Kidney (tissue), 14 donors: Measurements from ENCODE around the gene LUZP1. TPM values are rescaled to one million over a fixed set of nuclear protein-coding genes. Genes with fewer than 3 reads are reported as not detected.

Experiments used
- DNase-seq, 5 donors: peaks; one replicate each; pipeline ENCODE4 v3.0.0-alpha.2; 2013 to 2020
- FAIRE-seq: peaks from 2 replicates; lab custom pipeline; 2012; peaks lifted over from hg19 to GRCh38; lab: Jason Lieb, UNC
- H3K27ac ChIP-seq, 2 donors: one replicate each; pipeline ENCODE4 v1.7.0; 2013; ENCODE audit warnings: low read depth in 2 of 2, low read length in 2 of 2, inconsistent platforms in 1 of 2
- H3K27me3 ChIP-seq: one replicate; pipeline ENCODE4 v1.7.1; 2013; ENCODE audit warnings: low read length, inconsistent platforms; ENCODE audit not compliant: control insufficient read depth, insufficient read depth
- H3K36me3 ChIP-seq, 3 donors: one replicate each; pipeline versions ENCODE4 v1.7.0 to v1.7.1; 2013; ENCODE audit warnings: low read length in 3 of 3, control low read depth in 1 of 3, inconsistent platforms in 1 of 3; ENCODE audit not compliant: insufficient read depth in 3 of 3, control insufficient read depth in 2 of 3
- H3K4me1 ChIP-seq, 3 donors: one replicate each; pipeline versions ENCODE4 v1.7.0 to v1.7.1; 2013; ENCODE audit warnings: low read length in 3 of 3, inconsistent platforms in 1 of 3, low read depth in 1 of 3; ENCODE audit not compliant: control insufficient read depth in 2 of 3, insufficient read depth in 2 of 3
- H3K4me3 ChIP-seq, 3 donors: one replicate each; pipeline versions ENCODE4 v1.7.0 to v1.8.1; 2013; ENCODE audit warnings: low read length in 3 of 3, control low read depth in 1 of 3, inconsistent platforms in 1 of 3
- H3K9ac ChIP-seq, 3 donors: one replicate each; pipeline versions ENCODE4 v1.7.0 to v1.7.1; 2013; ENCODE audit warnings: low read length in 3 of 3, control low read depth in 1 of 3, inconsistent platforms in 1 of 3
- H3K9me3 ChIP-seq, 3 donors: one replicate each; pipeline versions ENCODE4 v1.7.0 to v1.7.1; 2013; ENCODE audit warnings: low read length in 3 of 3, control low read depth in 1 of 3, inconsistent platforms in 1 of 3; ENCODE audit not compliant: control insufficient read depth in 2 of 3, insufficient read depth in 1 of 3
- intact Hi-C: fragments of 100-400 bp; cut with DNase I; formaldehyde crosslinking; loops from one replicate; pipeline ENCODE4 v1.11.1; 2022
- polyA plus RNA-seq: library from polyadenylated mRNA; stranded (reverse); fragments of 350-450 nt; fragmentation: Illumina TruSeq; extraction: RNeasy Lipid Tissue Mini Kit (QIAGEN cat#74804); gene quantifications from one replicate; pipeline ENCODE4 v1.2.3, GENCODE V29; 2014; ENCODE audit warnings: low read depth, low replicate concordance; ENCODE audit not compliant: insufficient read depth
- total RNA-seq: library from RNA; stranded (reverse); fragmentation: NEBNext Ultra II Directional; extraction: Animal tissue kit (Norgen Biotek cat#: 25700); gene quantifications from one replicate; pipeline ENCODE4 v1.2.1, GENCODE V29; 2021
- TF ChIP-seq, protein P1 (sequence below): IDR thresholded peaks from 3 replicates; pipeline ENCODE4 v1.5.1; 2012; ENCODE audit warnings: mild to moderate bottlenecking, moderate library complexity, borderline replicate concordance; ENCODE audit not compliant: insufficient read depth; ENCODE audit errors: extremely low read depth
- donor health status: control.
- donor health status: control.
- donor health status: control.
- donor health status: control.
- donor health status: control.
- donor health status: DM: yes; HTN: yes; CAD: no.
- donor health status: Normal renal cell carcinoma (clear cell type).

LUZP1 gene
- total and polyA plus RNA-seq, 2 donors from 2014 or later, result 6.7 to 39.0 TPM

DNA sequence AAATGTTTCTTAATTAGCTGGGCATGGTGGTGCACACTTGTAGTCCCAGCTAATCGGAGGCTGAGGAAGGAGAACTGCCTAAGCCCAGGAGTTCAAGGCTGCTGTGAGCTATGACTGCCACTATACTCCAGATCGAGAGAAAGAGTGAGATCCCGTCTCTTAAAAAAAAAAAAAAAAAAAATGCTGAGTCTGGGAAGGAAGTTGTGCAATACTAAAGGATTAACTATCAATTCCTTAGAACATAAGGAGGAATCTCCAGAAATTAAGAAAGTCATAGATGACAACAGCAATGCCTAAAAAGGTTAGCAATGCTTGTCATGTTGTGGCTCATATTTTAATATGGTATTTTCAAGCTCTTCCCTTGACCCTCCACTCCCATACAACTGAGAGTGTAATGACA, 5.3 kb downstream of the LUZP1 start:
- FAIRE-seq, result no peak

DNA sequence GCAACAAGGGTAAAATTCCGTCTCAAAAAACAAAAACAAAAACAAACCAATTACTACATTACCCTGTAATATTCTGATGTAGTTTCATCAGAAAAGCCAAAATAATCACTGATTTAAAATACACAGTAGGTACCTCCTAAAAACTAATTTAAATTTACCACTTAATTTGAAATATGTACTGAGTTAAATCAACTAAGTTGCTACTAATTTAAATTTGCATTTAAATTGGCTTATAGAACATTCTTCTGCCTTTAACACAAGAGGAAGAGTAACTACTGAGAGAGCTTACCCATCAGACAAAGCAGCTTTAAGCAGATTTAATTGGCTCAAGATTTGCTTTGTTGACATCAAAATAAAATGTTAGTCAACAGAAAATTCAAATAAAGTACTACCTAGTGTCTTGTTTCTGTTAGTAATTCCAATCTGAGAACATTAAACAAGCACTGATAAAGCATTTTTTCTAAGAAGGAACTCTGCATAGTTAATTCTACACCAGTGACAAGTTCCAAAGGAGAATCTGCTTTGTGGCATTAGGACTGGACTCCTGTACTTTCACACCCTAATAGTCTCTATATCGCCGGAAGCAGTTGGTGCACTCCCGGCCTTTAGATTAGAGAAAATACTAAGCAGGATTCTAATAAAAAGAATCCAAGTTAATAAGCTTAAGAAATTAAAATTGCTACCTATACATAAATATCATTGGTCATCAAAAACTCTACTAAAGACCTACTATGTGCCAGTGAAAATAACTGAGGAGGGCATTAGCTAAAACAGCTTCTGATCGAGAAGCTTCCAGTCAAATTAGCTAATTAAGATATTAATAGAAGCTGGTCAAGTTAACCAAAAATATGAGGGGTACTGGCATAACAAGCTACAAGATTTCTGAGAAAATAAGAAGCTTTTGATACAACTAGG, 8.4 kb downstream of the LUZP1 start:
- FAIRE-seq (no peak), DNase-seq (peak in 1 of 5 donors; percentile 25)
- intact Hi-C loops, result no loop called here
- Histone ChIP-seq H3K27me3 (no peaks in the 10 kb centered on the region), H3K9ac (no peak overlapping the region), H3K36me3 (no peaks in the 10 kb centered on the region), H3K4me3 (no peak overlapping the region), H3K4me1 (peaks cover 0 to 7% (median 5%) of the 10 kb centered on the region in 3 donors), H3K27ac (no peak overlapping the region), H3K9me3 (no peaks in the 10 kb centered on the region)
- TF ChIP-seq, protein P1, sequence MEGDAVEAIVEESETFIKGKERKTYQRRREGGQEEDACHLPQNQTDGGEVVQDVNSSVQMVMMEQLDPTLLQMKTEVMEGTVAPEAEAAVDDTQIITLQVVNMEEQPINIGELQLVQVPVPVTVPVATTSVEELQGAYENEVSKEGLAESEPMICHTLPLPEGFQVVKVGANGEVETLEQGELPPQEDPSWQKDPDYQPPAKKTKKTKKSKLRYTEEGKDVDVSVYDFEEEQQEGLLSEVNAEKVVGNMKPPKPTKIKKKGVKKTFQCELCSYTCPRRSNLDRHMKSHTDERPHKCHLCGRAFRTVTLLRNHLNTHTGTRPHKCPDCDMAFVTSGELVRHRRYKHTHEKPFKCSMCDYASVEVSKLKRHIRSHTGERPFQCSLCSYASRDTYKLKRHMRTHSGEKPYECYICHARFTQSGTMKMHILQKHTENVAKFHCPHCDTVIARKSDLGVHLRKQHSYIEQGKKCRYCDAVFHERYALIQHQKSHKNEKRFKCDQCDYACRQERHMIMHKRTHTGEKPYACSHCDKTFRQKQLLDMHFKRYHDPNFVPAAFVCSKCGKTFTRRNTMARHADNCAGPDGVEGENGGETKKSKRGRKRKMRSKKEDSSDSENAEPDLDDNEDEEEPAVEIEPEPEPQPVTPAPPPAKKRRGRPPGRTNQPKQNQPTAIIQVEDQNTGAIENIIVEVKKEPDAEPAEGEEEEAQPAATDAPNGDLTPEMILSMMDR, result no peak

More for the DNA sequence above, 5.3 kb downstream of the LUZP1 start:
- Histone ChIP-seq H3K9me3 (no peaks in the 10 kb centered on the region), H3K4me1 (peaks cover 0 to 21% (median 20%) of the 10 kb centered on the region in 3 donors), H3K4me3 (no peak overlapping the region), H3K27me3 (no peaks in the 10 kb centered on the region), H3K9ac (no peak overlapping the region), H3K27ac (no peak overlapping the region), H3K36me3 (no peaks in the 10 kb centered on the region)
- DNase-seq, result no peak
- intact Hi-C loops, result no loop called here
- TF ChIP-seq, protein P1, result no peak

DNA sequence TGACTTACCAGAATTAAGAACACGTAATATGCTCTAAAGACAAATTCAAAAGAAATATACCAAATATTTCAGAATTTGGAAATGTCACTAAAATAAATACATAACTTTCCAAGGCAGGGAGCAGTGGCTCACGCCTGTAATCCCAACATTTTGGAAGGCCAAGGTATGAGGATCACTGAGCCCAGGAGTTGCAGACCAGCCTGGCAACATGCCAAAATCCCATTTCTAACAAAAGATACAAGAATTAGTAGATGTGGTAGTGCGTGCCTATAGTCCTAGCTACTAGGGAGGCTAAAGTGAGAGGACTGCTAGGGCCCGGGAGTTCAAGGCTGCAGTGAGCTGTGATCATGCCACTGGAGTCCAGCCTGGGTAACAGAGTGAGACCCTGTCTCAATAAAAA, 11.7 kb downstream of the LUZP1 start:
- TF ChIP-seq, protein P1, result no peak
- no peak overlapping the region for H3K4me3 ChIP-seq
- H3K9ac ChIP-seq, result no peak overlapping the region
- intact Hi-C loops, result no loop called here
- H3K27ac ChIP-seq, result no peak overlapping the region
- peaks cover 0 to 5% (median 5%) of the 10 kb centered on the region in 3 donors for H3K4me1 ChIP-seq
- DNase-seq (no peak), FAIRE-seq (no peak)
- H3K36me3 ChIP-seq, result no peaks in the 10 kb centered on the region
- no peaks in the 10 kb centered on the region for H3K9me3 ChIP-seq
- H3K27me3 ChIP-seq, result no peaks in the 10 kb centered on the region
